Mucosa of stomach (tissue), 1 donor: ENCODE results near the gene CCM2.

Experiments
- H3K27me3 ChIP-seq: one replicate; pipeline ENCODE4 v1.7.0; 2013; ENCODE audit warnings: mild to moderate bottlenecking, low read length; ENCODE audit not compliant: control insufficient read depth, insufficient read depth
- H3K36me3 ChIP-seq: one replicate; pipeline ENCODE4 v1.7.0; 2013; ENCODE audit warnings: low read length; ENCODE audit not compliant: control insufficient read depth, insufficient read depth
- H3K4me1 ChIP-seq: one replicate; pipeline ENCODE4 v1.7.0; 2013; ENCODE audit warnings: mild to moderate bottlenecking, low read length; ENCODE audit not compliant: control insufficient read depth, insufficient read depth
- H3K4me3 ChIP-seq: one replicate; pipeline ENCODE4 v1.7.0; 2013; ENCODE audit warnings: low read length
- H3K9ac ChIP-seq: one replicate; pipeline ENCODE4 v1.7.0; 2013; ENCODE audit warnings: mild to moderate bottlenecking, low read length, moderate library complexity
- H3K9me3 ChIP-seq: one replicate; pipeline ENCODE4 v1.7.0; 2013; ENCODE audit warnings: mild to moderate bottlenecking, low read length, moderate library complexity; ENCODE audit not compliant: control insufficient read depth
- donor health status: Pancreatic carcinoma.

CCM2 gene

GRCh38 chr7:45088821-45089340, 88.9 kb downstream of the CCM2 start, which contains the start of gene NACAD:
Gene NACAD (minus strand): TSS chr7:45088969. CDS start chr7:45088894, 75 bp downstream.
- peak within 1 kb of the TSS; percentile 25 for H3K4me3 ChIP-seq

GRCh38 chr7:45089341-45089891, 89.4 kb downstream of the CCM2 start:
- Histone ChIP-seq H3K27me3 (peaks cover 17% of the 10 kb centered on the region), H3K36me3 (no peaks in the 10 kb centered on the region), H3K4me1 (no peaks in the 10 kb centered on the region), H3K9ac (peak overlapping the region; percentile 50), H3K9me3 (no peaks in the 10 kb centered on the region), H3K4me3 (peak overlapping the region; percentile 25)

More at GRCh38 chr7:45088821-45089340, 88.9 kb downstream of the CCM2 start, which contains the start of gene NACAD:
- H3K9me3 ChIP-seq = no peaks in the 10 kb centered on the region
- H3K4me1 ChIP-seq = no peaks in the 10 kb centered on the region
- H3K36me3 ChIP-seq = no peaks in the 10 kb centered on the region
- H3K9ac ChIP-seq = peak within 1 kb of the TSS; percentile 50
- H3K27me3 ChIP-seq = peaks cover 17% of the 10 kb centered on the region

GRCh38 chr7:45092100-45092930, 92.3 kb downstream of the CCM2 start:
- Histone ChIP-seq H3K4me3 (no peak overlapping the region), H3K9me3 (no peaks in the 10 kb centered on the region), H3K36me3 (no peaks in the 10 kb centered on the region), H3K4me1 (no peaks in the 10 kb centered on the region), H3K27me3 (peaks cover 17% of the 10 kb centered on the region), H3K9ac (no peak overlapping the region)

- Histone ChIP-seq H3K9ac (no peak overlapping the region), H3K36me3 (no peaks in the 10 kb centered on the region), H3K4me1 (no peaks in the 10 kb centered on the region), H3K4me3 (no peak overlapping the region), H3K9me3 (no peaks in the 10 kb centered on the region), H3K27me3 (peaks cover 17% of the 10 kb centered on the region)
These were observed 92.9 kb downstream of the CCM2 start for GRCh38 chr7:45092931-45093235.

- peaks cover 30% of the 10 kb centered on the region for H3K36me3 ChIP-seq
- H3K27me3 ChIP-seq = no peaks in the 10 kb centered on the region
- H3K4me3 ChIP-seq = no peak overlapping the region
- H3K4me1 ChIP-seq = no peaks in the 10 kb centered on the region
- H3K9ac ChIP-seq = no peak overlapping the region
- no peaks in the 10 kb centered on the region for H3K9me3 ChIP-seq
These were observed 99.2 kb downstream of the CCM2 start for GRCh38 chr7:45098983-45099839.

- no peaks in the 10 kb centered on the region for H3K4me1 ChIP-seq
- peaks cover 38% of the 10 kb centered on the region for H3K36me3 ChIP-seq
- no peaks in the 10 kb centered on the region for H3K9me3 ChIP-seq
- no peak overlapping the region for H3K9ac ChIP-seq
- no peak overlapping the region for H3K4me3 ChIP-seq
- H3K27me3 ChIP-seq = no peaks in the 10 kb centered on the region
These were observed 100.1 kb downstream of the CCM2 start for GRCh38 chr7:45099891-45100760.

GRCh38 chr7:45100761-45101480, 100.9 kb downstream of the CCM2 start:
- Histone ChIP-seq H3K36me3 (peaks cover 40% of the 10 kb centered on the region), H3K4me3 (no peak overlapping the region), H3K4me1 (no peaks in the 10 kb centered on the region), H3K27me3 (no peaks in the 10 kb centered on the region), H3K9me3 (no peaks in the 10 kb centered on the region), H3K9ac (no peak overlapping the region)

- Histone ChIP-seq H3K4me1 (no peaks in the 10 kb centered on the region), H3K4me3 (no peak overlapping the region), H3K36me3 (peaks cover 40% of the 10 kb centered on the region), H3K9me3 (no peaks in the 10 kb centered on the region), H3K9ac (no peak overlapping the region), H3K27me3 (no peaks in the 10 kb centered on the region)
These were observed 101.7 kb downstream of the CCM2 start for GRCh38 chr7:45101748-45102147.

GRCh38 chr7:45102785-45103712, 103.0 kb downstream of the CCM2 start:
- Histone ChIP-seq H3K4me1 (peaks cover 2% of the 10 kb centered on the region), H3K36me3 (peaks cover 41% of the 10 kb centered on the region), H3K4me3 (no peak overlapping the region), H3K9me3 (no peaks in the 10 kb centered on the region), H3K27me3 (no peaks in the 10 kb centered on the region), H3K9ac (no peak overlapping the region)
